Body of pancreas (tissue), 4 donors: ENCODE results near the gene LCN9. TPM values are rescaled to one million over a fixed set of nuclear protein-coding genes. Genes with fewer than 3 reads are reported as not detected.

Source experiments
- ATAC-seq: fragments of 150-250 bp; one replicate; pipeline ENCODE4 v1.9.1; 2016
- DNase-seq, 4 donors: peaks; one replicate each; pipeline ENCODE4 v3.0.0-alpha.2; 2019
- H3K27ac ChIP-seq, 4 donors: fragments of 200-600 bp; sonication (generic); 1 replicate in 3 of 4; 2 replicates in 1 of 4; pipeline versions ENCODE4 v1.5.1 to v1.6.1; 2016 to 2019; ENCODE audit warnings: mild to moderate bottlenecking in 1 of 4, mixed read lengths in 1 of 4, moderate library complexity in 1 of 4
- H3K27me3 ChIP-seq, 2 donors: fragments of 200-600 bp; sonication (generic); one replicate each; pipeline ENCODE4 v1.6.0; 2016; ENCODE audit warnings: mild to moderate bottlenecking in 1 of 2
- H3K36me3 ChIP-seq, 2 donors: fragments of 200-600 bp; sonication (generic); replicated peaks in 1 of 2; 2 replicates each; pipeline ENCODE4 v1.5.1; 2016; ENCODE audit warnings: low read depth in 2 of 2; ENCODE audit not compliant: insufficient read depth in 1 of 2
- H3K4me1 ChIP-seq: fragments of 200-600 bp; sonication (generic); one replicate; pipeline ENCODE4 v1.6.0; 2016
- H3K4me3 ChIP-seq, 2 donors: fragments of 200-600 bp; sonication (generic); 1 replicate in 1 of 2; 2 replicates in 1 of 2; pipeline ENCODE4 v1.5.1; 2016 to 2019
- H3K9me3 ChIP-seq, 3 donors: fragments of 200-600 bp; sonication (generic); 1 replicate in 2 of 3; 2 replicates in 1 of 3; pipeline ENCODE4 v1.5.1; 2016
- CTCF ChIP-seq, 7 experiments: fragments of 450-650 bp in 4 of 7; fragments of 200-600 bp in 3 of 7; sonication (generic) in 3 of 7; IDR thresholded peaks; one replicate each; pipeline ENCODE4 v1.5.1; 2016 to 2019; ENCODE audit warnings: antibody characterized with exemption in 7 of 7
- POLR2A ChIP-seq, 3 donors: fragments of 450-650 bp; IDR thresholded peaks; one replicate each; pipeline ENCODE4 v1.6.1; 2016; ENCODE audit warnings: antibody characterized with exemption in 3 of 3, mild to moderate bottlenecking in 2 of 3
- WGBS, 2 donors: methylation state at CpG; one replicate each; pipeline ENCODE4 v1.1.5; 2017; 5-methylcytosine and 5-hydroxymethylcytosine counted together
- intact Hi-C: fragments of 100-400 bp; cut with DNase I; formaldehyde crosslinking; loops from one replicate; pipeline ENCODE4 v1.15.1; 2023
- total RNA-seq, 2 donors: library from RNA; depleted of rRNA; stranded (reverse); fragments of >200 nt; gene quantifications; one replicate each; pipeline ENCODE4 v1.1.0, GENCODE V29; 2016

LCN9 gene
- total RNA-seq, 2 donors from 2014 or later, result not detected

GRCh38 chr9:135676891-135677290, 13.8 kb downstream of the LCN9 start:
- Histone ChIP-seq H3K27ac (no peak overlapping the region), H3K9me3 (no peaks in the 10 kb centered on the region), H3K4me3 (no peak overlapping the region), H3K27me3 (peaks cover 0 to under 1% of the 10 kb centered on the region in 2 donors), H3K36me3 (no peaks in the 10 kb centered on the region), H3K4me1 (no peaks in the 10 kb centered on the region)
- 65 to 67% methylated on average over 13 of the region's 13 CpGs for WGBS, 2 donors
- ATAC-seq (no peak), DNase-seq (no peak)
- intact Hi-C loops, result no loop called here
- no peak for TF ChIP-seq POLR2A (IDR thresholded peaks at IDR 0.05)
- TF ChIP-seq CTCF (IDR thresholded peaks at IDR 0.05), result no peak

- Histone ChIP-seq H3K4me1 (no peaks in the 10 kb centered on the region), H3K4me3 (no peak overlapping the region), H3K36me3 (no peaks in the 10 kb centered on the region), H3K27me3 (peaks cover 0 to 5% of the 10 kb centered on the region in 2 donors), H3K9me3 (no peaks in the 10 kb centered on the region), H3K27ac (no peak overlapping the region)
- DNase-seq, result no peak
- intact Hi-C loops, result no loop called here
- TF ChIP-seq CTCF (IDR thresholded peaks at IDR 0.05) (no peak), POLR2A (IDR thresholded peaks at IDR 0.05) (no peak)
- 49 to 61% methylated on average over 10 to 22 of the region's 22 CpGs for WGBS, 2 donors
- ATAC-seq, result no peak
These were observed 14.6 kb downstream of the LCN9 start for GRCh38 chr9:135677641-135678168.

GRCh38 chr9:135678236-135679017, 15.3 kb downstream of the LCN9 start:
- TF ChIP-seq CTCF (IDR thresholded peaks at IDR 0.05), result no peak
- TF ChIP-seq POLR2A (IDR thresholded peaks at IDR 0.05), result no peak
- peaks cover 0 to 5% of the 10 kb centered on the region in 2 donors for H3K27me3 ChIP-seq
- H3K36me3 ChIP-seq, result no peaks in the 10 kb centered on the region
- intact Hi-C loops, result no loop called here
- no peaks in the 10 kb centered on the region for H3K9me3 ChIP-seq
- no peak overlapping the region for H3K4me3 ChIP-seq
- no peaks in the 10 kb centered on the region for H3K4me1 ChIP-seq
- H3K27ac ChIP-seq, result no peak overlapping the region
- DNase-seq, result no peak
- no peak for ATAC-seq
- 85 to 89% methylated on average over 10 to 14 of the region's 20 CpGs for WGBS, 2 donors

GRCh38 chr9:135680056-135680455, 16.9 kb downstream of the LCN9 start:
- TF ChIP-seq CTCF (IDR thresholded peaks at IDR 0.05) (no peak), POLR2A (IDR thresholded peaks at IDR 0.05) (no peak)
- intact Hi-C loops, result no loop called here
- Histone ChIP-seq H3K27me3 (peaks cover 0 to 5% of the 10 kb centered on the region in 2 donors), H3K4me1 (no peaks in the 10 kb centered on the region), H3K4me3 (no peak overlapping the region), H3K9me3 (no peaks in the 10 kb centered on the region), H3K27ac (no peak overlapping the region), H3K36me3 (no peaks in the 10 kb centered on the region)
- ATAC-seq (no peak), DNase-seq (no peak)
- WGBS, 2 donors, result 55 to 57% methylated on average over 16 of the region's 16 CpGs
